Esophagus squamous epithelium (tissue), 4 donors: Measurements from ENCODE around the gene PCDHB13.
"Not testable (repeated sequence)": the region's sequence is repeated elsewhere in the genome, so short reads cannot be mapped to it uniquely, and the experiment has no call there.

Experiments used
- POLR2A ChIP-seq, 4 donors: fragments of 450-650 bp; IDR thresholded peaks; one replicate each; pipeline ENCODE4 v1.6.1; 2017; ENCODE audit warnings: antibody characterized with exemption in 4 of 4, mild to moderate bottlenecking in 4 of 4, moderate library complexity in 3 of 4
- TF ChIP-seq, protein P1 (sequence below), 6 experiments: fragments of 450-650 bp in 4 of 6; fragments of 200-600 bp in 2 of 6; sonication (generic) in 2 of 6; IDR thresholded peaks; one replicate each; pipeline ENCODE4 v1.5.1; 2016 to 2019; ENCODE audit warnings: antibody characterized with exemption in 6 of 6, mild to moderate bottlenecking in 4 of 6, moderate library complexity in 4 of 6

DNA sequence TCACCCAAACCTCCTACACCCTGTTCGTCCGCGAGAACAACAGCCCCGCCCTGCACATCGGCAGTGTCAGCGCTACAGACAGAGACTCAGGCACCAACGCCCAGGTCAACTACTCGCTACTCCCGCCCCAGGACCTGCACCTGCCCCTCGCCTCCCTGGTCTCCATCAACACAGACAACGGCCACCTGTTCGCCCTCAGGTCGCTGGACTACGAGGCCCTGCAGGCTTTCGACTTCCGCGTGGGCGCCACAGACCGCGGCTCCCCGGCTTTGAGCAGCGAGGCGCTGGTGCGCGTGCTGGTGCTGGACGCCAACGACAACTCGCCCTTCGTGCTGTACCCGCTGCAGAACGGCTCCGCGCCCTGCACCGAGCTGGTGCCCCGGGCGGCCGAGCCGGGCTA lies 12.6 kb upstream of the PCDHB13 start:
- TF ChIP-seq, protein P1, sequence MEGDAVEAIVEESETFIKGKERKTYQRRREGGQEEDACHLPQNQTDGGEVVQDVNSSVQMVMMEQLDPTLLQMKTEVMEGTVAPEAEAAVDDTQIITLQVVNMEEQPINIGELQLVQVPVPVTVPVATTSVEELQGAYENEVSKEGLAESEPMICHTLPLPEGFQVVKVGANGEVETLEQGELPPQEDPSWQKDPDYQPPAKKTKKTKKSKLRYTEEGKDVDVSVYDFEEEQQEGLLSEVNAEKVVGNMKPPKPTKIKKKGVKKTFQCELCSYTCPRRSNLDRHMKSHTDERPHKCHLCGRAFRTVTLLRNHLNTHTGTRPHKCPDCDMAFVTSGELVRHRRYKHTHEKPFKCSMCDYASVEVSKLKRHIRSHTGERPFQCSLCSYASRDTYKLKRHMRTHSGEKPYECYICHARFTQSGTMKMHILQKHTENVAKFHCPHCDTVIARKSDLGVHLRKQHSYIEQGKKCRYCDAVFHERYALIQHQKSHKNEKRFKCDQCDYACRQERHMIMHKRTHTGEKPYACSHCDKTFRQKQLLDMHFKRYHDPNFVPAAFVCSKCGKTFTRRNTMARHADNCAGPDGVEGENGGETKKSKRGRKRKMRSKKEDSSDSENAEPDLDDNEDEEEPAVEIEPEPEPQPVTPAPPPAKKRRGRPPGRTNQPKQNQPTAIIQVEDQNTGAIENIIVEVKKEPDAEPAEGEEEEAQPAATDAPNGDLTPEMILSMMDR (IDR thresholded peaks at IDR 0.05): not testable (repeated sequence)
- not testable (repeated sequence) for TF ChIP-seq POLR2A (IDR thresholded peaks at IDR 0.05)
